Jurkat, Clone E6-1 (cell line): ENCODE results near the gene PINLYP.
A peak's percentile ranks its signal among the peaks of the same experiment; 100 is the strongest.
"Not testable (repeated sequence)": the region's sequence is repeated elsewhere in the genome, so short reads cannot be mapped to it uniquely, and the experiment has no call there.

Experiments used
- DNase-seq: peaks from one replicate; pipeline ENCODE4 v3.0.0-alpha.2; 2011; ENCODE audit warnings: low read depth, low spot score
- H3K4me3 ChIP-seq: 2 replicates; pipeline ENCODE4 v1.5.1; 2011; ENCODE audit warnings: mild to moderate bottlenecking, low read length, control low read depth, moderate library complexity

PINLYP gene

DNA sequence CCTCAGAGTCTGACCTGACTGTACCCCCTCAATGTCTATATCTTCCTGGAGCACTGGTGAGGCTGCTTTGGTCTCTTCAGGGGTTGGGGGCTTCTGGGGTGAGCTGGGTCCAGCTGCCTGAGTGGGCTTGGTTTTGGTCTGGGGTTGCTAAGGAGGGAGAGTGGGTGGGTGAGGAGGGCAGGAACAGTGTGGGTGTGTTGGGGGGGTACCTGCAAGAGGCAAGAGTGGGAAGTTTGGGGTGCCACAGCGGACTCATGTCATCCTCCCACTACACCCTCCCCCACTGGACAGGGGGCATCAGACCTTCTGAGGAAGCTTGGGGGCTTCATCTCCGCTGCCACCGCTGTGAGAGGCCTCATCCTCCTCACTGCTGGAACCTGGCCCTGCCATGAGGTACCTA, 29.0 kb upstream of the PINLYP start:
- no peak for DNase-seq
- H3K4me3 ChIP-seq, result no peak overlapping the region

DNA sequence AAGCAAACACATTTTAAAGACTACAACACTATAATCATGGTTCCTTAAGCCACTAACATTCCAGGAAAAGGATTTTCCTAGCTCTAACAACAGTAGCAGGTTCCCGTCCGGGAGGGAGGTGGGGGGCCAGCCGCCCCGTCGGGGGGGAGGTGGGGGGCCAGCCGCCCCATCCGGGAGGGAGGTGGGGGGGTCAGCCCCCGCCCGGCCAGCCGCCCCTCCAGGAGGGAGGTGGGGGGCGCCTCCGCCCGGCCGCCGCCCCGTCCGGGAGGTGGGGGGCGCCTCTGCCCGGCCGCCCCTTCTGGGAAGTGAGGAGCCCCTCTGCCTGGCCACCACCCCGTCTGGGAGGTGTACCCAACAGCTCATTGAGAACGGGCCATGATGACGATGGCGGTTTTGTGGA, 27.7 kb upstream of the PINLYP start:
- not testable (repeated sequence) for H3K4me3 ChIP-seq, DNase-seq

DNA sequence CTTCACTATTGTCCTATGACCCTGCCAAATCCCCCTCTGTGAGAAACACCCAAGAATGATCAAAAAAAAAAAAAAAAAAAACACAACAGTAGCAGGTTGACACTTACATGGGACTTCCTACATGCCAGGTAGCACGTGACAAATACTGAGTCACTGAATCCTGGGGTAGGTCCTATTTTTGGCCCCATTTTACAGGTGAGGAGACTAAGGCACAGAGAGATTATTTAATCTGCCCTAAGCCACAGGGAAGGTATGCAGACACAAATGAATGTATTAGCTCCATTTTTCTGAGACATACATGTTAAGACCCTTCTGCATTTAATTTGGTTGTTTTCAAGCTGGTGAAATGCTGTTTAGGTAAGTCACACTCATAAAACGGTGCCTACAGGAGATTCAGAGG, 26.9 kb upstream of the PINLYP start:
- no peak overlapping the region for H3K4me3 ChIP-seq
- no peak for DNase-seq

DNA sequence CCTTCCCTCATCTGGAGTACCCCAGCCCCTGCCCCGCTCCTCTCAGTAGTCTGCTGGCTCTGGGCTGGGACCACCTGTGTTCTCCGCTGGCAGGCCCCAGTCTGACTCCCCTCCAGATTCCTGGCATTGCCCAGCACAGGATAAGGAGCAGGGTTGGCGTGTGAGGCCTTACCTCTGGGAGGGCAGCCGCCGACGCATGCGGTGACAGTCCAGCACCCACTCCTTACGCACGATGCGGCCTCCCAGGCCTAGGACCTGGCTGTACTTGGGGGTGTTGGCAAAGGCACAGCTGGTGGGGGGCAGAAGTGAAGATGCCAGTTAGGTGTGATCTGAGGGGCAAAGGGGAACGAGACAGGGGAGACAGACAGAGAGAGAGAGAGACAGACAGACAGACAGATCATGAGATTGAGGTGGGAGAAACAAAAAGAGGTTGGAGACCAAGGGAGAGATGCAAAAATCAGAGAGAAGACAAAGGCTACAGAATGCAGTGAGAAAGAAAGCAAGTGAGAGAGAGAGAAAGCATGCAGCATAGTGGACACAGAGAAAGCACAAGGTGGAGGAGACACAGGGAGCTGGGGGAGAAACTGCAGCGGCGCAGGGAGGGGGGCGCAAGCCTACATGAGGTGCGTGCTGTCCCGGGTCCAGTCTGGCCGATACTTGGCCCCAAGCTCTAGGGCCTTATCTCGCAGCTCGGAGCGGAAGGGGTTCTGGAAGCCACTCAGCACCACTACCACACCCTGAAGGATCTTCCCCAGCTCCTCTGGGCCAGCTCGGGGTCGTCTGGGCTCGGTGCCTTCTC, 24.0 kb upstream of the PINLYP start:
- H3K4me3 ChIP-seq, result no peak overlapping the region
- no peak for DNase-seq

DNA sequence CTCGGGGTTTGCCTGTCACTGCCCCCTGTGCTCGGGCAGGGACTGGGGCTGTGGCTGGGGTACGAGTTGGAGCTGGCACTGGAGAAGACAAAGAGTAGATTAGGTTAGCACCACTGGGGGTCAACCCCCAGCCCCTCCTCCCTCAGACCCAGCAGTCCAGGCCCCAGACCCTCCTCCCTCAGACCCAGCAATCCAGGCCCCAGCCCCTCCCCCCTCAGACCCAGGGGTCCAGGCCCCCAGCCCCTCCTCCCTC, 23.5 kb upstream of the PINLYP start:
- DNase-seq, result no peak
- H3K4me3 ChIP-seq, result no peak overlapping the region

DNA sequence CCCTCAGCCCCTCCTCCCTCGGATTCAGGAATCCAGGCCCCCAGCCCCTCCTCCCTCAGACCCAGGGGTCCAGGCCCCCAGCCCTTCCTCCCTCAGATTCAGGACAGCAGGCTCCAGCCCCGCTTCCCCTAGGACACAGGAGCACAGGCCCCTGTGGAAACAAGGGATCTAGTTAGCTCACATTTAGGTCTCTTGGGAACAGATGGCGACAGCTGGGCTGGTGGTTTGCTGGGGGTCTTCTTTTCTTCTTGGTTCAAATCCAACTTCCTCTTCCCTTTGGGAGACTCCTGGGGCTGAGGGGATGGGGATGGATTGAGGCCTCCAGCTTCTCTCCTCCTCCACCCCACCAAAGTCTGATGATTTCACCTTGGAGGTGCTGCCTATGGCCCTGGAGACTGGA, 23.0 kb upstream of the PINLYP start:
- DNase-seq, result no peak
- no peak overlapping the region for H3K4me3 ChIP-seq

DNA sequence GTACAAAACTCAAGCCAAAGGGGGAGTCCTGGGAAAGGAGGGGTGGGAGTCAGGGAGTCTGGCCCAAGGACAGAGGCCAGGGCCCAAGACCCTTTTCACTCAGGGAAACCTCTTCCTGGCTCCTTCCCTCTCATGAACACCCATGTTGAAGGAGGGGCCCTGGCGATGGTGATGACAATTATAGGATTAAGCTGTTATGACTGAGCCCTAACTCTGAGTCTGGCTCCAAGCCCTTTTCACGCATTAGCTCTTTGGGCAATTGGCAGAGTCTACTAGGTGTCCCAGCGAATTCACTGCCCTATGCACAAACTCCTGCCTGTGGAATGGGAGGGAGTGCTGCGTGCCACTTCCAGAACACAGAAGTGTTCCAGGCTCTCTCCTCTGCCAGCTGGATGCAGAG, 21.9 kb upstream of the PINLYP start:
- no peak for DNase-seq
- no peak overlapping the region for H3K4me3 ChIP-seq

DNA sequence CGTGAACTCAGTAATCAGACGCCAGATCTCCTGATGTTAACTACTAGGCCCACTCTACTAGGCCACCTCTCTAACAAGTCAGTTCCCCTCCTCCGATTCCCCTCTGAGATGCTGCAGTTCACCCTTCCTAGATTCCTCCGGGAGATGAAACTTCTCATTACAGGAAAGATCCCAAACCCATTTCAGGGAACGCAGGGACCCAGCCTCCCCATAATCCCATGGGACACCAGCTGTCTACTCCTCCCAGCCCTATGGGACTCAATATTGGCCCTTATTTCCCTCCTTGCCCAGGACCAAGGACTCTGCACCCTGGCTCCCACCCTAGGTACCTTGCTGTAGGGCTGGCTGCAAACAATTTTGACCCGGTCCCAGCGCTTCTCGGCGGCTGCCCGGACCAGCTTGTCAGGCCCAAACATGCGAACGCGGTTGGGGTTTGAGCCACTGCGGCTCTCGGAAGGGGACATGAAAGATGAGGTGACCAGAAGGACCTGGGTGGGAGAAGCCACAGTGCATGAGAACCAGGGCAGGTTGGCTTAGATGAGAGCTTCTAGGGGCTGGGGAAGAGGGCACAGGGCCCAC, 21.2 kb upstream of the PINLYP start:
- DNase-seq, result no peak
- H3K4me3 ChIP-seq, result no peak overlapping the region

DNA sequence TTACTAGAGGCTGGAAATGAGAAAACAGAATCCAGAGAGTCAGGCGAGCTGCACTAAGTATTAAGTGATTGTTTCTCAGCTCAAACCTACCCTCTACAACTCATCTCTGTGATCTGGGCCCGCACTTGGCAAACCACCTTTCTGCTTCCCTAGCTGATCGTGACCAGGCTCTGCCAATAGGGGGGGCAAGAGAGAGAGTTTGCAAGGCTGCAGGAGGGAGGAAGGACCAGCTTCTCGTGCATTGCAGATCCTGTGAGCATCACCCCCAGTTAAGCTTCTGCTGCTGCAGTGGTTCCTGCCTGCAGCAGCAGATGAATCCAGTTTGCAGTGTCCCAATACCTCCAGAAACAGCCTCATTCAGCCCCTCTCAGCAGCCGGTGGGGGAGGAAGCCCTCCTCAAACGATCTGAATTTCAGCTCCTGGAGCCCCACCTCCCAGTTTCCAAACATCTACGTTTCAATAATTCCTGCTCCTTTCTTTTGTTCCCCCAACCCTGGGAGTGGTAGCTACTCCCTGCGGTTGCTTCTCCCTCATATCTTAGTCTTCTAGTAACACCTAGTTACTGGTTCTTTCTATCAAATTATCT, 20.3 kb upstream of the PINLYP start:
- peak; percentile 77 for DNase-seq
- H3K4me3 ChIP-seq, result no peak overlapping the region

DNA sequence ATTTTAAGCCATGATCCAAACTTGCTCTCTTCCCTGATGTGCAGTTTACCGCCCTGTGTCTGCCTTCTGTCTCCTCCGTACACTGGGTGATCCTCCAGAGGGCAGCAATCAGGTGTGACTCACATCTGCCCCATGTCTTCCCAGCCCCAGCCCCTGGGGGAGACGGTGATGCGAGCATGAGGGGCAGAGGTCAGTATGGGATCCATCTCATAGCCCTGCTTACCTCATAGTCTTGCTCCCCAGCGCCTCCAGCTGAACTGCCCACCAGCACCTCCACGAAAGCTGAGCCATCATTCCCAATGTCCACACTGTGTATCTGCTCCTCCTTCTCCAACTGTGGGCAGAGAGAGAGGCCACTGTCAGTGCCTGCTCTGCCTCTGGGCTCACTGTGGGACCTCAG, 14.9 kb upstream of the PINLYP start:
- DNase-seq, result no peak
- no peak overlapping the region for H3K4me3 ChIP-seq

DNA sequence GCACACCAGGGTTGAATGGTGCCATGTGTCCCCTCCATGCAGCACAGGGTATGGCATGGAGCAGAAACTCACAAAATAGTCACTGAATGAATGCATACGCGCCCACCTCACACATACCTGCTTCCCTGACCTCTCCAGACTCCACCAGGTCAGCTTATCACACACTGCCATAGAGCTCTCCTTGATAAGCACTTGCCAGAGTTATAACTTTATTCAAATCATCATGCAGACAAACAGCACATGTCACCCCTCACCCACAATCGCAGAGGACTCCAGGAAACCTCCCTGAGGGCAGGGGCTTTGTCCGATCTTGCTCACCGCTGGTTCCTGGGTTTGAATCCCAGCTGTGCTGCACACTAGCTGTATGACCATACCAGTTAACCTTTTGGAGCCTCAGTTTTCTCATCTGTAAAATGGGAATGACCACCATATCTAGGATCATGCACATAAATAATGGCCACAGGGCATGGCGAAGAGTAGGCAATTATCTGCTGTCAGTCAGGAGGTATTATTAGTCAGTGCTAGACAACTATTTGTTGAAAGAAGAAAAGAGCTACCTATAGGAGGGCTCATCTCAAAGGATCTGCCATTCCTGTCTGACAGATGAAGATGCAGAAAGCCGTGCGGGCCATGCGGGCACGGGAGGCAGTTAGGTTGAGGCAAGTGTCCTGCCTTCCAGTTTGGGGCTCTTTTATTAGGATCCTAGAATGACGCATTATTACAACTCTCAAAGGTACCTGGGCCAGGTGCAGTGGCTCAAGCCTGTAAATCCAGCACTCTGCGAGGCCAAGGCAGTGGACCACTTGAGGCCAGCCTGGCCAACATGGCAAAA, 14.2 kb upstream of the PINLYP start:
- DNase-seq, result no peak
- H3K4me3 ChIP-seq, result no peak overlapping the region

DNA sequence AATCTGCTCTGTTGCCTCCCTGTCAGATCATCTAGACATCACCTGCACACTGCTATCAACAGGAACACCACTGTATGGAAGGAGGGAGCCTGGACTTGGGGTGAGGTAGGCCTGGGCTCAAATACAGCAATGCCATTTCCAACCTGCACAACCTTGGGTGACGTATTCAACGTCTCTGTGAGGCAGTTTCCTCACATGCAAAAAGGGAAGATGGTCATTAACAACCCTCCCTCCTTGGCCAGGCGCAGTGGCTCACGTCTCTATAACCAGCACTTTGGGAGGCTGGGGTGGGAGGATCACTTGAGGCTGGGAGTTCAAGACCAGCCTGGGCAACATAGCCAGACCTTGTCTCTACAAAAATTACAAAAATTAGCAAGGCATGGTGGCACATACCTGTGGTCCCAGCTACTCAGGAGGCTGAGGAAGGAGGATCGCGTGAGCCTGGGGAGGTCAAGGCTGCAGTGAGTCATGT, 13.3 kb upstream of the PINLYP start:
- H3K4me3 ChIP-seq, result peak overlapping the region; percentile 12
- no peak for DNase-seq

DNA sequence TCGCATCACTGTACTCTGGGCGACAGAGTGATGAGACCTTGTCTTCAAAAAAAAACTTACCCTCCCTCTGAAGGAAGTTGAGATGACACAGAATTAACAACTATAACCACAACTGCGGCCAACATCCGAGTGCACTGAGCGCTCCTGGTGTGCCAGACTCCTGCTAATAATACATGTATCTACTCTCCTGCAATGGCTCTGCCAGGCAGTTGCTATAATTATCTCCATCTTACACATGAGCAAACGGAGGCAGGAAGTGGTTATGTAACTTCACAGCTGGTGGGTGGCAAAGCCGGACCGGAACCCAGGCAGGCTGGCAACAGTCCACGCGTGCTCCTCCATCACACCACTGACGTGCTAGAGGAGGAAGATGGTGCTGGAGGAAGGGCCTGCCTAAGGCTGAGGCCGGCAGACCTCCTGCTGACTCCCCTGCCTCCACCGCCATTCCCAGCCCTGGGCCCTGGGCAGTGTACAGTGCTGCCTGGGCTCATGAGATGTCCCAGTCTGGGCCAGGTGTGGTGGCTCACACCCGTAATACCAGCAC, 12.8 kb upstream of the PINLYP start:
- DNase-seq, result peak; percentile 96
- H3K4me3 ChIP-seq, result no peak overlapping the region

DNA sequence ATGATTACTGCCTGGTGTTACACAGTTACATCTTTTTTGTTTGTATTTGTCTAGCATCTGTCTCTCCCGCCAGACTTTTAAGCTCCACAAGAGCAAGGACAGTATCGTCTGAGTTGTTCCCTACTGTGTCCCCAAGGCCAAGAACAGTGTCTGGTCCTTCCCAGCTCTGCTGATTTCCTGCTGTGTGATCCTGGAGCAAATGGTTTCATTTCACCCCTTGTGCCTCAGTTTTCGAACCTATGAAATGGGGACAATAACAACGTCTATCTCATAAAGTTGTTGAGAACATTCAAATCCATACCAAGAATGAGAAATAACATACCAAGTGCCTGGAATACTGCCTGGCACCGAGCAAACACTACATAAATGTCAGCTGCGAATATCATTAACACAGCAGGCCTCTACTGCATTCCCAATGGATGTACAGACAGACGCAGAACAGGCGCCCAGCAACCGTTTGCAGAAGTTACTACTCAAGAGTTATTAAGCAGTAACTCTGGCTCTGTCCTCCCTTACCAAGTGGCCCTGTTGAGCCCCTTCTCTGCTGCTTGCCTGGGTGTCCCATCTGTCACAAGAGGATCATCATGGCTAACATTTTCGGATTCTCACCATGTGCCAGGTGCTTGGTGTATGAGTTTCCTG, 11.7 kb upstream of the PINLYP start:
- no peak overlapping the region for H3K4me3 ChIP-seq

DNA sequence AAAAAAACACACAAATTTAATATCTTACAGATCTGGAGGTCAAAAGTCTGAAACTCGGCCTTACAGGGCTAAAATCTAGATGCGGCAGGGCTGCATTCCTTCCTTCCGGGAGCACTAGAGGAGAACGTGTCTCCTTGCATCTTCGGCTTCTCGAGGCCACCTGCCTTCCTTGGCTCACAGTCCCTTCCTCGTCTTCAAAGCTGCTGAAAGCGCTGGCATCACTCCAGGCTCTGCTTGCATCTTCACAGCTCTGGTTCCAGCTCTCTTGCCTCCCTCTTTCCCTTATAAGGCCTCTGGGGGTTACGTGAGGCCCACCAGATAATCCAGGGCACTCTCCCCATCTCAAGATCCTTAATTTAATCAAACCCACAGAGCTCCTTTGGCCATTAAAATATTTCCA, 10.8 kb upstream of the PINLYP start:
- no peak overlapping the region for H3K4me3 ChIP-seq
- DNase-seq, result peak; percentile 52

More for the DNA sequence above, 11.7 kb upstream of the PINLYP start:
- no peak for DNase-seq

DNA sequence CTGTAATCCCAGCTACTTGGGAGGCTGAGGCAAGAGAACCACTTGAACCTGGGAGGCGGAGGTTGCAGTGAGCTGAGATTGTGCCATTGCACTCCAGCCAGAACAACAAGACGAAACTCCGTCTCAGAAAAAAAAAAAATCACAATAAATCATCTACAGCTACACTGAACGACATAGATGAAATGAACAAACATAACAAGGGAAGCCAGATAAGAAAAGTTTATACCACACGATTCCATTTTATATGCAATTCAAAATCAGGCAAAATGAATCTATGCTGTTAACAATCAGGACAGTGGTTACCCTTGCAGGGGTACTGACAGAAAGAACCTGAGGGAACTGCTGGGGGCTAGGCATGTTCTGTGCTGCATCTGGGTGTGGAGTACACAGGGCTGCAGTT, 5.9 kb upstream of the PINLYP start:
- no peak for DNase-seq
- H3K4me3 ChIP-seq, result no peak overlapping the region

DNA sequence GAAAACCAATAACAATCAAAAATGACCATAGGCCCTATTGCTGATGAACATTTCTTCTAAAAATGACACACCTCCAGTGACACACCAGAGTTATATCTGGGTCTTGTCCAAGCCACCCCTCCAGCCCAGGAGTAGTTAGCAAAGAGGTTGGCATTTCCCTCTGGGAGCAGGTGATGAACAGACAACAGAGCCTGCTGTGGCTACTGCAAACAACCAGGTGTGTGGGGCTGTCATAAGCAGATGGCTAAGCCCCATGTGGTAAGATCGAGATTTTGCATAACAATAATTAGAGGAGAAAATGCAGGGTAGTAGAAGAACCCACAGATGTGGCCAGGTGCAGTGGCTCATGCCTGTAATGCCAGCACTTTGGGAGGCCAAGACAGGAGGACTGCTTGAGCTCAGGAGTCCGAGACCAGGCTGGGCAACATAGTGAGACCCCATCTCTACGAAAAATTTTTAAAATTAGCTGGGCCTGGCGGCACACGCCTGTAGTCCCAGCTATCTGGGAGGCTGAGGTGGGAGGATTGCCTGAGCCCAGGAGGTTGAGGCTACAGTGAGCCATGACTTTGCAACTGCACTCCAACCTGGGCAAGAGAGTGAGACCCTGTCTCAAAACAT, 5.3 kb upstream of the PINLYP start:
- DNase-seq, result peak; percentile 50
- no peak overlapping the region for H3K4me3 ChIP-seq

DNA sequence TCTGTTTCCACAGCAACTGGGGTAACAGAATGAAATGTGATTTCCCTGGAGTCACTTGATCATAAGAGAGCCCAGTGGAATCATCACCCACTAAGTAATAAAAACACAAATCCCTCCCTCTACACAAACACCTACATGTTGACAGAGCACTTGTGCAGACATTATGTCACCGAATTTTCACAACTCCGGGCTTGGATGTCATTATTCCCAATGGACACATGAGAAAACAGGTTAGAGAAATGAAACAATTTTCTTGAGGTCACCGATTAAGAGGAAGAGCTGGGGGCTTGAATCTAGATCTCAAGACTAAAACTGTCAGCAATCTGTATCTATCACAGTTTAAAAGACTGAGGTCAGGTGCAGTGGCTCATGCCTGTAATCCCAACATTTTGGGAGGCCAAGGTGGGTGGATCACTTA, 3.4 kb upstream of the PINLYP start:
- no peak for DNase-seq

More for the DNA sequence above, 3.4 kb upstream of the PINLYP start:
- H3K4me3 ChIP-seq, result no peak overlapping the region
